ENCODE results near the gene BTBD16. TPM values are rescaled to one million over a fixed set of nuclear protein-coding genes. Genes with fewer than 3 reads are reported as not detected.

BTBD16 gene
- total RNA-seq, 1 experiment from 2014 or later: 0.82 TPM

DNA sequence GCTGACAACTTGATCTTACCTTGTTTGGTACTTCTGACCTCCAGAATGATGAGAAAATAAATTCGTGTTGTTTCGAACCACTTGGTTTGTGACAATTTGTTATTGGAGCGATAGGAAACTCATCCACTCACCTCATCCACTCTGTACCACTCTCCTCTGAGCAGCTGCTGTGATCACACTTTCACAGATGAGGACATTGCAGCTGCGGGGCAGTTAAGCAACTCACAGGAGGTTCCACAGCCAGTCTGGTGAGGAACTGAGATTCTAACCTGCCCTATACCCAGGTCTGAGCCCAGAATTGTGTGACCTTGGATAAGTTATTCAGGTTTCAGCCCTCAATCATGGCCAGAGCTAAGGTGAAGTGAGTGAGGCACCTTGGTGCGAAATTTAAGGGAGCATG is 35.2 kb downstream of the BTBD16 start:
- no peak for TF ChIP-seq SIN3A (IDR thresholded peaks at IDR 0.05; ENCODE audit: borderline replicate concordance, insufficient read depth, low read depth, low read length)
- TF ChIP-seq POLR2AphosphoS5 (IDR thresholded peaks at IDR 0.05; ENCODE audit: low read depth, low read length): no peak
- TF ChIP-seq, protein P1, sequence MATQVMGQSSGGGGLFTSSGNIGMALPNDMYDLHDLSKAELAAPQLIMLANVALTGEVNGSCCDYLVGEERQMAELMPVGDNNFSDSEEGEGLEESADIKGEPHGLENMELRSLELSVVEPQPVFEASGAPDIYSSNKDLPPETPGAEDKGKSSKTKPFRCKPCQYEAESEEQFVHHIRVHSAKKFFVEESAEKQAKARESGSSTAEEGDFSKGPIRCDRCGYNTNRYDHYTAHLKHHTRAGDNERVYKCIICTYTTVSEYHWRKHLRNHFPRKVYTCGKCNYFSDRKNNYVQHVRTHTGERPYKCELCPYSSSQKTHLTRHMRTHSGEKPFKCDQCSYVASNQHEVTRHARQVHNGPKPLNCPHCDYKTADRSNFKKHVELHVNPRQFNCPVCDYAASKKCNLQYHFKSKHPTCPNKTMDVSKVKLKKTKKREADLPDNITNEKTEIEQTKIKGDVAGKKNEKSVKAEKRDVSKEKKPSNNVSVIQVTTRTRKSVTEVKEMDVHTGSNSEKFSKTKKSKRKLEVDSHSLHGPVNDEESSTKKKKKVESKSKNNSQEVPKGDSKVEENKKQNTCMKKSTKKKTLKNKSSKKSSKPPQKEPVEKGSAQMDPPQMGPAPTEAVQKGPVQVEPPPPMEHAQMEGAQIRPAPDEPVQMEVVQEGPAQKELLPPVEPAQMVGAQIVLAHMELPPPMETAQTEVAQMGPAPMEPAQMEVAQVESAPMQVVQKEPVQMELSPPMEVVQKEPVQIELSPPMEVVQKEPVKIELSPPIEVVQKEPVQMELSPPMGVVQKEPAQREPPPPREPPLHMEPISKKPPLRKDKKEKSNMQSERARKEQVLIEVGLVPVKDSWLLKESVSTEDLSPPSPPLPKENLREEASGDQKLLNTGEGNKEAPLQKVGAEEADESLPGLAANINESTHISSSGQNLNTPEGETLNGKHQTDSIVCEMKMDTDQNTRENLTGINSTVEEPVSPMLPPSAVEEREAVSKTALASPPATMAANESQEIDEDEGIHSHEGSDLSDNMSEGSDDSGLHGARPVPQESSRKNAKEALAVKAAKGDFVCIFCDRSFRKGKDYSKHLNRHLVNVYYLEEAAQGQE (IDR thresholded peaks at IDR 0.05; ENCODE audit: insufficient read depth in 1 of 2, low read depth in 2 of 2, low read length in 1 of 2): no peak
- TF ChIP-seq, protein P2, sequence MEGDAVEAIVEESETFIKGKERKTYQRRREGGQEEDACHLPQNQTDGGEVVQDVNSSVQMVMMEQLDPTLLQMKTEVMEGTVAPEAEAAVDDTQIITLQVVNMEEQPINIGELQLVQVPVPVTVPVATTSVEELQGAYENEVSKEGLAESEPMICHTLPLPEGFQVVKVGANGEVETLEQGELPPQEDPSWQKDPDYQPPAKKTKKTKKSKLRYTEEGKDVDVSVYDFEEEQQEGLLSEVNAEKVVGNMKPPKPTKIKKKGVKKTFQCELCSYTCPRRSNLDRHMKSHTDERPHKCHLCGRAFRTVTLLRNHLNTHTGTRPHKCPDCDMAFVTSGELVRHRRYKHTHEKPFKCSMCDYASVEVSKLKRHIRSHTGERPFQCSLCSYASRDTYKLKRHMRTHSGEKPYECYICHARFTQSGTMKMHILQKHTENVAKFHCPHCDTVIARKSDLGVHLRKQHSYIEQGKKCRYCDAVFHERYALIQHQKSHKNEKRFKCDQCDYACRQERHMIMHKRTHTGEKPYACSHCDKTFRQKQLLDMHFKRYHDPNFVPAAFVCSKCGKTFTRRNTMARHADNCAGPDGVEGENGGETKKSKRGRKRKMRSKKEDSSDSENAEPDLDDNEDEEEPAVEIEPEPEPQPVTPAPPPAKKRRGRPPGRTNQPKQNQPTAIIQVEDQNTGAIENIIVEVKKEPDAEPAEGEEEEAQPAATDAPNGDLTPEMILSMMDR (IDR thresholded peaks at IDR 0.05): no peak
- no peak for TF ChIP-seq TCF7L2 (IDR thresholded peaks at IDR 0.05; ENCODE audit: low read depth, low read length)
- no TSS peak for BruUV-seq (replicated peaks)
- peak overlapping the region; percentile 95 for H3K27ac ChIP-seq (ENCODE audit: low read length)
- no peaks in the 10 kb centered on the region for H3K27me3 ChIP-seq (ENCODE audit: control insufficient read depth, insufficient read depth, low read length)
- intact Hi-C loops (cut with micrococcal nuclease; ENCODE audit: unreplicated experiment): no loop called here
- ChIA-PET POLR2A (no interaction called here), CTCF (no interaction called here)
- no peak for DNase-seq (ENCODE audit: low read depth, low spot score)
- H3K9me3 ChIP-seq (ENCODE audit: control insufficient read depth, insufficient read depth, low read depth, low read length): no peaks in the 10 kb centered on the region; the same call in 1 of the 2 replicates
- H3K36me3 ChIP-seq (ENCODE audit: control insufficient read depth, insufficient read depth, low read length): no peaks in the 10 kb centered on the region
- ATAC-seq: no peak
- in situ Hi-C loops (cut with HindIII; ENCODE audit: low pct_unique_long_range_greater_than_20kb, low sequenced_read_pairs): no loop called here
- H3K4me1 ChIP-seq (ENCODE audit: control insufficient read depth, insufficient read depth, low read length): peaks cover 48% of the 10 kb centered on the region
- no peak overlapping the region for H3K4me3 ChIP-seq (ENCODE audit: low read depth in 2 of 2, low read length in 2 of 2)

DNA sequence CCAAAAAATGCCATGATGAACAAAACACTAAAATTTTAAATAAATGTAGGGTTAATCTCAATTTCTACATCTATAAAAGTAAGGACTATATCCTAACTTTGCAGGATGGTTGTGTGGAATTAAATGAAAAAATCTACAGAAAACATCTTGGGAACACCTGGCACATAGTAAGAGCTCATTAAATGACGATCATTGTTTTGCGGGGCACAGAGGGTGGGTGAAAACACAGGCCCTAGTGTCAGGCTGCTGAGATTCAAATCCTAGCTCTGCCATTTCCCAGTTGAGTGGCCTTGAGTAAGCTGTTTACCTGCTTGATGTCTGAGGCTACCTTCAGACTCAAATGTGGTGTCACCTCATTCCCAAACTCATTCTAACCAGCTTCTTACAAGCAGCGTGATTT is 35.6 kb downstream of the BTBD16 start:
- intact Hi-C loops (cut with micrococcal nuclease; ENCODE audit: unreplicated experiment): no loop called here
- BruUV-seq (replicated peaks): no TSS peak

More for the DNA sequence above, 35.6 kb downstream of the BTBD16 start:
- ChIA-PET CTCF (no interaction called here), POLR2A (no interaction called here)
- no peak for ATAC-seq
- Histone ChIP-seq H3K9me3 (ENCODE audit: control insufficient read depth, insufficient read depth, low read depth, low read length) (no peaks in the 10 kb centered on the region; the same call in 1 of the 2 replicates), H3K27me3 (ENCODE audit: control insufficient read depth, insufficient read depth, low read length) (no peaks in the 10 kb centered on the region), H3K36me3 (ENCODE audit: control insufficient read depth, insufficient read depth, low read length) (no peaks in the 10 kb centered on the region), H3K4me1 (ENCODE audit: control insufficient read depth, insufficient read depth, low read length) (peaks cover 52% of the 10 kb centered on the region), H3K27ac (ENCODE audit: low read length) (peak overlapping the region; percentile 95), H3K4me3 (ENCODE audit: low read depth in 2 of 2, low read length in 2 of 2) (no peak overlapping the region)
- DNase-seq (ENCODE audit: low read depth, low spot score): no peak
- TF ChIP-seq, protein P1 (IDR thresholded peaks at IDR 0.05; ENCODE audit: insufficient read depth in 1 of 2, low read depth in 2 of 2, low read length in 1 of 2): no peak
- TF ChIP-seq, protein P2 (IDR thresholded peaks at IDR 0.05): no peak
- no peak for TF ChIP-seq SIN3A (IDR thresholded peaks at IDR 0.05; ENCODE audit: borderline replicate concordance, insufficient read depth, low read depth, low read length)
- no peak for TF ChIP-seq TCF7L2 (IDR thresholded peaks at IDR 0.05; ENCODE audit: low read depth, low read length)
- TF ChIP-seq POLR2AphosphoS5 (IDR thresholded peaks at IDR 0.05; ENCODE audit: low read depth, low read length): no peak
- in situ Hi-C loops (cut with HindIII; ENCODE audit: low pct_unique_long_range_greater_than_20kb, low sequenced_read_pairs): no loop called here

Data from Panc1 (cell line).